WTC11 (cell line): ENCODE data around the gene CNTNAP2. TPM values are rescaled to one million over a fixed set of nuclear protein-coding genes. Genes with fewer than 3 reads are reported as not detected.

Experiments
- ATAC-seq: fragments of 200-7000 bp; cut with Tn5 transposase; 2 replicates; pipeline ENCODE4 v1.10.0; 2021; ENCODE audit warnings: mild to moderate bottlenecking, moderate library complexity
- CTCF ChIA-PET: fragments of 300-600 bp; sonication (Branson Sonifier 250); formaldehyde crosslinking; loops from one replicate; lab custom pipeline; 2021; ENCODE audit warnings: antibody characterized with exemption; lab: Charles Lee
- POLR2A ChIA-PET: fragments of 350-600 bp; sonication (Branson Sonifier 250); formaldehyde crosslinking; loops from one replicate; lab custom pipeline; 2021; ENCODE audit warnings: antibody characterized with exemption; lab: Charles Lee
- DNase-seq: peaks from one replicate; pipeline ENCODE4 v3.0.0; 2021; ENCODE audit warnings: low spot score
- H3K27ac Mint-ChIP-seq: 2 replicates; pipeline ENCODE4 v1.8.0; 2021; ENCODE audit warnings: mixed read lengths
- H3K27me3 Mint-ChIP-seq: 2 replicates; pipeline ENCODE4 v1.8.0; 2021; ENCODE audit warnings: low read depth, mild to moderate bottlenecking, moderate library complexity, mixed read lengths
- H3K36me3 Mint-ChIP-seq: 2 replicates; pipeline ENCODE4 v1.8.0; 2021; ENCODE audit warnings: mixed read lengths
- H3K4me1 Mint-ChIP-seq: 2 replicates; pipeline ENCODE4 v1.8.0; 2022; ENCODE audit warnings: mixed read lengths
- H3K4me3 Mint-ChIP-seq: 2 replicates; pipeline ENCODE4 v1.8.0; 2021; ENCODE audit warnings: mild to moderate bottlenecking, moderate library complexity, mixed read lengths
- H3K9me3 Mint-ChIP-seq: 2 replicates; pipeline ENCODE4 v1.8.0; 2021; ENCODE audit warnings: mixed read lengths
- ATF1 ChIP-seq: sonication (generic); formaldehyde crosslinking; IDR thresholded peaks from 2 replicates; pipeline ENCODE4 v1.8.1; 2023; ENCODE audit warnings: mild to moderate bottlenecking, moderate library complexity, missing genetic modification reagents
- CREB1 ChIP-seq: sonication (generic); formaldehyde crosslinking; IDR thresholded peaks from 2 replicates; pipeline ENCODE4 v1.8.0; 2023; ENCODE audit warnings: mild to moderate bottlenecking, missing genetic modification reagents
- CREM ChIP-seq: sonication (generic); formaldehyde crosslinking; IDR thresholded peaks from 2 replicates; pipeline ENCODE4 v1.8.1; 2022; ENCODE audit warnings: mild to moderate bottlenecking, missing genetic modification reagents, moderate library complexity
- GABPB1 ChIP-seq: sonication (generic); formaldehyde crosslinking; IDR thresholded peaks from 2 replicates; pipeline ENCODE4 v1.8.1; 2023; ENCODE audit warnings: mild to moderate bottlenecking, missing genetic modification reagents
- NFYB ChIP-seq: sonication (generic); formaldehyde crosslinking; conservative IDR thresholded peaks from 2 replicates; pipeline ENCODE4 v1.8.0; 2022; ENCODE audit warnings: low read depth, missing genetic modification reagents
- NR2C2 ChIP-seq: sonication (generic); formaldehyde crosslinking; IDR thresholded peaks from 2 replicates; pipeline ENCODE4 v1.8.0; 2022; ENCODE audit warnings: mild to moderate bottlenecking, missing genetic modification reagents
- NR3C1 ChIP-seq: sonication (generic); formaldehyde crosslinking; conservative IDR thresholded peaks from 2 replicates; pipeline ENCODE4 v1.8.1; 2023; ENCODE audit warnings: low read depth, mild to moderate bottlenecking, missing genetic modification reagents
- RORB ChIP-seq: fragments of 250-450 bp; sonication (Bioruptor Pico); IDR thresholded peaks from 2 replicates; pipeline ENCODE4 v1.9.0; 2021; ENCODE audit warnings: mild to moderate bottlenecking
- SOX15 ChIP-seq: fragments of 250-450 bp; sonication (Bioruptor Pico); IDR thresholded peaks from 2 replicates; pipeline ENCODE4 v1.9.0; 2021; ENCODE audit warnings: mild to moderate bottlenecking
- SP1 ChIP-seq: sonication (generic); formaldehyde crosslinking; conservative IDR thresholded peaks from 2 replicates; pipeline ENCODE4 v1.8.1; 2022; ENCODE audit warnings: missing genetic modification reagents
- TEAD4 ChIP-seq: sonication (generic); formaldehyde crosslinking; IDR thresholded peaks from 2 replicates; pipeline ENCODE4 v1.8.0; 2022; ENCODE audit warnings: mild to moderate bottlenecking, missing genetic modification reagents
- ZBTB21 ChIP-seq: sonication (generic); formaldehyde crosslinking; IDR thresholded peaks from 2 replicates; pipeline ENCODE4 v1.8.1; 2023; ENCODE audit warnings: mild to moderate bottlenecking, missing genetic modification reagents, borderline replicate concordance
- total RNA-seq: library from RNA; stranded (reverse); gene quantifications from 3 replicates; pipeline ENCODE4 v1.2.3, GENCODE V29; 2021
- TF ChIP-seq, protein P1 (sequence below): sonication (generic); formaldehyde crosslinking; IDR thresholded peaks from 2 replicates; pipeline ENCODE4 v1.8.1; 2023; ENCODE audit warnings: mild to moderate bottlenecking, missing genetic modification reagents, borderline replicate concordance
- TF ChIP-seq, protein P2 (sequence below): fragments of 250-450 bp; sonication (Bioruptor Pico); IDR thresholded peaks from 2 replicates; pipeline ENCODE4 v2.1.2; 2022; ENCODE audit warnings: mild to moderate bottlenecking, moderate library complexity
- TF ChIP-seq, protein P3 (sequence below): fragments of 200-600 bp; IDR thresholded peaks from 2 replicates; pipeline ENCODE4 v1.8.0; 2022; ENCODE audit warnings: antibody characterized with exemption
- TF ChIP-seq, protein P4 (sequence below): sonication (generic); formaldehyde crosslinking; IDR thresholded peaks from 2 replicates; pipeline ENCODE4 v1.8.1; 2022; ENCODE audit warnings: missing genetic modification reagents, borderline replicate concordance
- TF ChIP-seq, protein P5 (sequence below): sonication (generic); formaldehyde crosslinking; IDR thresholded peaks from 2 replicates; pipeline ENCODE4 v1.8.1; 2023; ENCODE audit warnings: mild to moderate bottlenecking, missing genetic modification reagents, moderate library complexity
- TF ChIP-seq, protein P6 (sequence below): sonication (generic); formaldehyde crosslinking; conservative IDR thresholded peaks from 2 replicates; pipeline ENCODE4 v1.8.1; 2022; ENCODE audit warnings: mild to moderate bottlenecking, missing genetic modification reagents
- TF ChIP-seq, protein P7 (sequence below): sonication (generic); formaldehyde crosslinking; IDR thresholded peaks from 2 replicates; pipeline ENCODE4 v1.8.0; 2022; ENCODE audit warnings: mild to moderate bottlenecking, missing genetic modification reagents
- TF ChIP-seq, protein P8 (sequence below): sonication (generic); formaldehyde crosslinking; IDR thresholded peaks from 2 replicates; pipeline ENCODE4 v1.8.1; 2023; ENCODE audit warnings: mild to moderate bottlenecking, moderate library complexity, missing genetic modification reagents

The CNTNAP2 gene
- total RNA-seq, 1 experiment from 2014 or later = 63.8 TPM

DNA sequence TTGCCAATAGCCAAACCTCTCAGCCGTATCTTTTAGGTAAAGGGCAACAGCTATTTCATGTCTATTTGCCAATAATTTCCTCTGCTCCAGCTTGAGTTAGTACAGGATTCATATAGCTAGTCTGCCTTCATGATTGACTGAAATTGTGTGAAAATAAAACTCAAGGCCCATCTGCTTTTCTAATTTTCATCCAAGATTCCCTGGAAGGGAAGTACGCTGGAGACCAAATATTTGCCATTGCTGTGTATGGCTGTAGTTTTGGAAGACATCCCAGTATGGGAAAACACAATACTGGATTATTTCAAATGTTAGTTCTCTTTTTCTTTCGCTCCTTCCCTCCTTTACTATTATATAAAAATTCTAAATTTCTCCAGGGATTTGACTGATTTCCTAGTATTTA lies 652.4 kb downstream of the CNTNAP2 start (continued):
- TF ChIP-seq, protein P1, sequence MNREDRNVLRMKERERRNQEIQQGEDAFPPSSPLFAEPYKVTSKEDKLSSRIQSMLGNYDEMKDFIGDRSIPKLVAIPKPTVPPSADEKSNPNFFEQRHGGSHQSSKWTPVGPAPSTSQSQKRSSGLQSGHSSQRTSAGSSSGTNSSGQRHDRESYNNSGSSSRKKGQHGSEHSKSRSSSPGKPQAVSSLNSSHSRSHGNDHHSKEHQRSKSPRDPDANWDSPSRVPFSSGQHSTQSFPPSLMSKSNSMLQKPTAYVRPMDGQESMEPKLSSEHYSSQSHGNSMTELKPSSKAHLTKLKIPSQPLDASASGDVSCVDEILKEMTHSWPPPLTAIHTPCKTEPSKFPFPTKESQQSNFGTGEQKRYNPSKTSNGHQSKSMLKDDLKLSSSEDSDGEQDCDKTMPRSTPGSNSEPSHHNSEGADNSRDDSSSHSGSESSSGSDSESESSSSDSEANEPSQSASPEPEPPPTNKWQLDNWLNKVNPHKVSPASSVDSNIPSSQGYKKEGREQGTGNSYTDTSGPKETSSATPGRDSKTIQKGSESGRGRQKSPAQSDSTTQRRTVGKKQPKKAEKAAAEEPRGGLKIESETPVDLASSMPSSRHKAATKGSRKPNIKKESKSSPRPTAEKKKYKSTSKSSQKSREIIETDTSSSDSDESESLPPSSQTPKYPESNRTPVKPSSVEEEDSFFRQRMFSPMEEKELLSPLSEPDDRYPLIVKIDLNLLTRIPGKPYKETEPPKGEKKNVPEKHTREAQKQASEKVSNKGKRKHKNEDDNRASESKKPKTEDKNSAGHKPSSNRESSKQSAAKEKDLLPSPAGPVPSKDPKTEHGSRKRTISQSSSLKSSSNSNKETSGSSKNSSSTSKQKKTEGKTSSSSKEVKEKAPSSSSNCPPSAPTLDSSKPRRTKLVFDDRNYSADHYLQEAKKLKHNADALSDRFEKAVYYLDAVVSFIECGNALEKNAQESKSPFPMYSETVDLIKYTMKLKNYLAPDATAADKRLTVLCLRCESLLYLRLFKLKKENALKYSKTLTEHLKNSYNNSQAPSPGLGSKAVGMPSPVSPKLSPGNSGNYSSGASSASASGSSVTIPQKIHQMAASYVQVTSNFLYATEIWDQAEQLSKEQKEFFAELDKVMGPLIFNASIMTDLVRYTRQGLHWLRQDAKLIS (CRISPR knock-in tag) = no peak
- TF ChIP-seq RORB (CRISPR knock-in tag) (no peak), NR2C2 (CRISPR knock-in tag) (no peak)
- TF ChIP-seq, protein P2, sequence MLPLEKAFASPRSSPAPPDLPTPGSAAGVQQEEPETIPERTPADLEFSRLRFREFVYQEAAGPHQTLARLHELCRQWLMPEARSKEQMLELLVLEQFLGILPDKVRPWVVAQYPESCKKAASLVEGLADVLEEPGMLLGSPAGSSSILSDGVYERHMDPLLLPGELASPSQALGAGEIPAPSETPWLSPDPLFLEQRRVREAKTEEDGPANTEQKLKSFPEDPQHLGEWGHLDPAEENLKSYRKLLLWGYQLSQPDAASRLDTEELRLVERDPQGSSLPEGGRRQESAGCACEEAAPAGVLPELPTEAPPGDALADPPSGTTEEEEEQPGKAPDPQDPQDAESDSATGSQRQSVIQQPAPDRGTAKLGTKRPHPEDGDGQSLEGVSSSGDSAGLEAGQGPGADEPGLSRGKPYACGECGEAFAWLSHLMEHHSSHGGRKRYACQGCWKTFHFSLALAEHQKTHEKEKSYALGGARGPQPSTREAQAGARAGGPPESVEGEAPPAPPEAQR = no peak

DNA sequence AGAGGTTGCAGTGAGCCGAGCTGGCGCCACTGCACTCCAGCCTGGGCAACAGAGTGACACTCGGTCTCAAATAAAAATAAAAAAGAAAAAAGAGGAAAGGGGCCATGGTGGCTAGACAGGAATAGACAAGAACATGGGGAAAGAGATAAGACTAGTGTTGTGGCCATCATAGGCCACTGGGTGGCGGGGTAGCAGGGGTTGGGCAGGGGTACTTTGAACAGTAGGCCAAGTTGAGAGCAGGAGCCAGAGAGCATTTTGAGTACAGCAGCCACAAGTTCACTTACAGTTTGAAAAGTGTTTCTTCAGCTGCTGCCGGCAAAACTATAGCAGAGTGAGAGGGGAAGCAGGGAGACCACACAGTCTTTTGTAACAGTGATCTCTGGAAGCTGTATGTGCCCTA lies 656.0 kb downstream of the CNTNAP2 start:
- Mint-ChIP-seq H3K4me1 (peaks cover 4% of the 10 kb centered on the region), H3K27ac (0 out of 2 replicates have a peak overlapping the region, but pooled peaks have one; percentile 12), H3K4me3 (no peak overlapping the region), H3K9me3 (no peaks in the 10 kb centered on the region), H3K36me3 (no peaks in the 10 kb centered on the region), H3K27me3 (no peaks in the 10 kb centered on the region; the same call in 1 of the 2 replicates)
- ATAC-seq (peak; percentile 99), DNase-seq (peak; percentile 78)
- ChIA-PET CTCF (interaction anchor here (0.9 to 2.5 kb wide), 3 partner anchors 9 to 188 kb away, joined by 3 to 7 read pairs (median 6); no protein-coding TSS in a partner anchor), POLR2A (no interaction called here)
- no peak for TF ChIP-seq NFYB
- TF ChIP-seq, protein P3, sequence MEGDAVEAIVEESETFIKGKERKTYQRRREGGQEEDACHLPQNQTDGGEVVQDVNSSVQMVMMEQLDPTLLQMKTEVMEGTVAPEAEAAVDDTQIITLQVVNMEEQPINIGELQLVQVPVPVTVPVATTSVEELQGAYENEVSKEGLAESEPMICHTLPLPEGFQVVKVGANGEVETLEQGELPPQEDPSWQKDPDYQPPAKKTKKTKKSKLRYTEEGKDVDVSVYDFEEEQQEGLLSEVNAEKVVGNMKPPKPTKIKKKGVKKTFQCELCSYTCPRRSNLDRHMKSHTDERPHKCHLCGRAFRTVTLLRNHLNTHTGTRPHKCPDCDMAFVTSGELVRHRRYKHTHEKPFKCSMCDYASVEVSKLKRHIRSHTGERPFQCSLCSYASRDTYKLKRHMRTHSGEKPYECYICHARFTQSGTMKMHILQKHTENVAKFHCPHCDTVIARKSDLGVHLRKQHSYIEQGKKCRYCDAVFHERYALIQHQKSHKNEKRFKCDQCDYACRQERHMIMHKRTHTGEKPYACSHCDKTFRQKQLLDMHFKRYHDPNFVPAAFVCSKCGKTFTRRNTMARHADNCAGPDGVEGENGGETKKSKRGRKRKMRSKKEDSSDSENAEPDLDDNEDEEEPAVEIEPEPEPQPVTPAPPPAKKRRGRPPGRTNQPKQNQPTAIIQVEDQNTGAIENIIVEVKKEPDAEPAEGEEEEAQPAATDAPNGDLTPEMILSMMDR = peak; percentile 66; the same call in 1 of the 2 replicates

DNA sequence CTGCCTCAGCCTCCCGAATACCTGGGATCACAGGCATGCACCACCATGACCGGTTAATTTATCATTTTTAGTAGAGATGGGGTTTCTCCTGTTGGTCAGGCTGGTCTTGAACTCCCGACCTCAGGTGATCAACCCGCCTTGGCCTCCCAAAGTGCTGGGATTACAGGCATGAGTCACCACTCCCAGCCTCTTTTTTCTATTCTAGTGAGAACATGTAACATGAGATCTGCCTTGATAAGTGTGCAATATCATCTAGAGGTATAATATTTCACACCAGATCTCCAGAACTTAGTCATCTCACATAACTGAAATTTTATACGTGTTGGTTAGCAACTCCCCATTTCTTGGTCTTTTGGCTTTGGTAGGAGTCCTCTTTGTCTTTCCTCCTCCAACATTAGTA lies 656.9 kb downstream of the CNTNAP2 start:
- Mint-ChIP-seq H3K27ac (no peak overlapping the region), H3K4me1 (peaks cover 4% of the 10 kb centered on the region), H3K27me3 (no peaks in the 10 kb centered on the region; the same call in 1 of the 2 replicates), H3K4me3 (no peak overlapping the region), H3K36me3 (no peaks in the 10 kb centered on the region), H3K9me3 (no peaks in the 10 kb centered on the region)
- ChIA-PET POLR2A (no interaction called here), CTCF (interaction anchor here (1.2 kb wide), 1 partner anchor 187 kb away, joined by 4 read pairs; no protein-coding TSS in a partner anchor)
- ATAC-seq (no peak), DNase-seq (no peak)
- TF ChIP-seq, protein P4, sequence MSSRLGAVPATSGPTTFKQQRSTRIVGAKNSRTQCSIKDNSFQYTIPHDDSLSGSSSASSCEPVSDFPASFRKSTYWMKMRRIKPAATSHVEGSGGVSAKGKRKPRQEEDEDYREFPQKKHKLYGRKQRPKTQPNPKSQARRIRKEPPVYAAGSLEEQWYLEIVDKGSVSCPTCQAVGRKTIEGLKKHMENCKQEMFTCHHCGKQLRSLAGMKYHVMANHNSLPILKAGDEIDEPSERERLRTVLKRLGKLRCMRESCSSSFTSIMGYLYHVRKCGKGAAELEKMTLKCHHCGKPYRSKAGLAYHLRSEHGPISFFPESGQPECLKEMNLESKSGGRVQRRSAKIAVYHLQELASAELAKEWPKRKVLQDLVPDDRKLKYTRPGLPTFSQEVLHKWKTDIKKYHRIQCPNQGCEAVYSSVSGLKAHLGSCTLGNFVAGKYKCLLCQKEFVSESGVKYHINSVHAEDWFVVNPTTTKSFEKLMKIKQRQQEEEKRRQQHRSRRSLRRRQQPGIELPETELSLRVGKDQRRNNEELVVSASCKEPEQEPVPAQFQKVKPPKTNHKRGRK (CRISPR knock-in tag) = no peak
- TF ChIP-seq ZBTB21 (no peak), GABPB1 (CRISPR knock-in tag) (no peak), ATF1 (CRISPR knock-in tag) (no peak), NR3C1 (CRISPR knock-in tag) (no peak), CREB1 (no peak), CREM (CRISPR knock-in tag) (no peak), NR2C2 (CRISPR knock-in tag) (no peak), SOX15 (CRISPR knock-in tag) (no peak), TEAD4 (CRISPR knock-in tag) (no peak), SP1 (CRISPR knock-in tag) (no peak)
- TF ChIP-seq, protein P5, sequence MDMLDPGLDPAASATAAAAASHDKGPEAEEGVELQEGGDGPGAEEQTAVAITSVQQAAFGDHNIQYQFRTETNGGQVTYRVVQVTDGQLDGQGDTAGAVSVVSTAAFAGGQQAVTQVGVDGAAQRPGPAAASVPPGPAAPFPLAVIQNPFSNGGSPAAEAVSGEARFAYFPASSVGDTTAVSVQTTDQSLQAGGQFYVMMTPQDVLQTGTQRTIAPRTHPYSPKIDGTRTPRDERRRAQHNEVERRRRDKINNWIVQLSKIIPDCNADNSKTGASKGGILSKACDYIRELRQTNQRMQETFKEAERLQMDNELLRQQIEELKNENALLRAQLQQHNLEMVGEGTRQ = no peak
- TF ChIP-seq, protein P6, sequence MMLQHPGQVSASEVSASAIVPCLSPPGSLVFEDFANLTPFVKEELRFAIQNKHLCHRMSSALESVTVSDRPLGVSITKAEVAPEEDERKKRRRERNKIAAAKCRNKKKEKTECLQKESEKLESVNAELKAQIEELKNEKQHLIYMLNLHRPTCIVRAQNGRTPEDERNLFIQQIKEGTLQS (CRISPR knock-in tag) = no peak
- TF ChIP-seq, protein P7, sequence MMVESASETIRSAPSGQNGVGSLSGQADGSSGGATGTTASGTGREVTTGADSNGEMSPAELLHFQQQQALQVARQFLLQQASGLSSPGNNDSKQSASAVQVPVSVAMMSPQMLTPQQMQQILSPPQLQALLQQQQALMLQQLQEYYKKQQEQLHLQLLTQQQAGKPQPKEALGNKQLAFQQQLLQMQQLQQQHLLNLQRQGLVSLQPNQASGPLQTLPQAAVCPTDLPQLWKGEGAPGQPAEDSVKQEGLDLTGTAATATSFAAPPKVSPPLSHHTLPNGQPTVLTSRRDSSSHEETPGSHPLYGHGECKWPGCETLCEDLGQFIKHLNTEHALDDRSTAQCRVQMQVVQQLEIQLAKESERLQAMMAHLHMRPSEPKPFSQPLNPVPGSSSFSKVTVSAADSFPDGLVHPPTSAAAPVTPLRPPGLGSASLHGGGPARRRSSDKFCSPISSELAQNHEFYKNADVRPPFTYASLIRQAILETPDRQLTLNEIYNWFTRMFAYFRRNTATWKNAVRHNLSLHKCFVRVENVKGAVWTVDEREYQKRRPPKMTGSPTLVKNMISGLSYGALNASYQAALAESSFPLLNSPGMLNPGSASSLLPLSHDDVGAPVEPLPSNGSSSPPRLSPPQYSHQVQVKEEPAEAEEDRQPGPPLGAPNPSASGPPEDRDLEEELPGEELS = no peak
- TF ChIP-seq, protein P8, sequence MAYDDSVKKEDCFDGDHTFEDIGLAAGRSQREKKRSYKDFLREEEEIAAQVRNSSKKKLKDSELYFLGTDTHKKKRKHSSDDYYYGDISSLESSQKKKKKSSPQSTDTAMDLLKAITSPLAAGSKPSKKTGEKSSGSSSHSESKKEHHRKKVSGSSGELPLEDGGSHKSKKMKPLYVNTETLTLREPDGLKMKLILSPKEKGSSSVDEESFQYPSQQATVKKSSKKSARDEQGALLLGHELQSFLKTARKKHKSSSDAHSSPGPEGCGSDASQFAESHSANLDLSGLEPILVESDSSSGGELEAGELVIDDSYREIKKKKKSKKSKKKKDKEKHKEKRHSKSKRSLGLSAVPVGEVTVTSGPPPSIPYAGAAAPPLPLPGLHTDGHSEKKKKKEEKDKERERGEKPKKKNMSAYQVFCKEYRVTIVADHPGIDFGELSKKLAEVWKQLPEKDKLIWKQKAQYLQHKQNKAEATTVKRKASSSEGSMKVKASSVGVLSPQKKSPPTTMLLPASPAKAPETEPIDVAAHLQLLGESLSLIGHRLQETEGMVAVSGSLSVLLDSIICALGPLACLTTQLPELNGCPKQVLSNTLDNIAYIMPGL (CRISPR knock-in tag) = no peak
